ENCODE measurements around the gene BMI1.

The BMI1 gene

DNA sequence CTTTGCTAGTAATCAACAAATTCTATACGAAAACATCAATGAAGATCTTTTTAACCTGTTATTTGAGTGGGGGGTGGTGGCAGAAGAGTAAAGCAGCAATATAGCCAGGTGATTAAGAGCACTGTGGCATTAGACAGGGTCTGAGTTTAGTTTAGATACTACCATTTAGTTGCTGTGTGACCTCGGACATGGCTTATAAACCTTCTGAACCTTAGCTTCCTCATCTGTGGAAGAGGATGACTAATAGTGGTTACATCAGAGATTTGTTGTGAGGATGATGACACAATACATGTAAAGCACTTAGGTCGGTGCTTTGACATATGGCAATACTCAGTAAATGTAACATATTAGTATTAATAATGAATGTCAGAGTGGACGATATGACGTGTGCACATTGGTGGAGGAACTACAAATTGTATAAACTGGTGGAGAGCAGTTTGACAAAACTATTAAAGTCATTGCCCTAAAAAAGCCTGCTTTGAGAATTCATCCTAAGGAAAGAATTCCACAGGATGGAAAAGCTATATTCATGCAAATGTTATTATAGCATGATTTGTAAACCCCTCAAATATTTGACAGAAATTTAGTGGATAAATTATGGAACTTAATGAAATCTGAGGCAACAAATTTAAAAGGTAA lies 48.7 kb downstream of the BMI1 start (continued):
- TF ChIP-seq, protein P1, sequence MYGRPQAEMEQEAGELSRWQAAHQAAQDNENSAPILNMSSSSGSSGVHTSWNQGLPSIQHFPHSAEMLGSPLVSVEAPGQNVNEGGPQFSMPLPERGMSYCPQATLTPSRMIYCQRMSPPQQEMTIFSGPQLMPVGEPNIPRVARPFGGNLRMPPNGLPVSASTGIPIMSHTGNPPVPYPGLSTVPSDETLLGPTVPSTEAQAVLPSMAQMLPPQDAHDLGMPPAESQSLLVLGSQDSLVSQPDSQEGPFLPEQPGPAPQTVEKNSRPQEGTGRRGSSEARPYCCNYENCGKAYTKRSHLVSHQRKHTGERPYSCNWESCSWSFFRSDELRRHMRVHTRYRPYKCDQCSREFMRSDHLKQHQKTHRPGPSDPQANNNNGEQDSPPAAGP (tag by site-specific recombination; IDR thresholded peaks at IDR 0.05), result 0 out of 2 replicates have a peak, but pooled peaks have one; percentile 18
- TF ChIP-seq, protein P2, sequence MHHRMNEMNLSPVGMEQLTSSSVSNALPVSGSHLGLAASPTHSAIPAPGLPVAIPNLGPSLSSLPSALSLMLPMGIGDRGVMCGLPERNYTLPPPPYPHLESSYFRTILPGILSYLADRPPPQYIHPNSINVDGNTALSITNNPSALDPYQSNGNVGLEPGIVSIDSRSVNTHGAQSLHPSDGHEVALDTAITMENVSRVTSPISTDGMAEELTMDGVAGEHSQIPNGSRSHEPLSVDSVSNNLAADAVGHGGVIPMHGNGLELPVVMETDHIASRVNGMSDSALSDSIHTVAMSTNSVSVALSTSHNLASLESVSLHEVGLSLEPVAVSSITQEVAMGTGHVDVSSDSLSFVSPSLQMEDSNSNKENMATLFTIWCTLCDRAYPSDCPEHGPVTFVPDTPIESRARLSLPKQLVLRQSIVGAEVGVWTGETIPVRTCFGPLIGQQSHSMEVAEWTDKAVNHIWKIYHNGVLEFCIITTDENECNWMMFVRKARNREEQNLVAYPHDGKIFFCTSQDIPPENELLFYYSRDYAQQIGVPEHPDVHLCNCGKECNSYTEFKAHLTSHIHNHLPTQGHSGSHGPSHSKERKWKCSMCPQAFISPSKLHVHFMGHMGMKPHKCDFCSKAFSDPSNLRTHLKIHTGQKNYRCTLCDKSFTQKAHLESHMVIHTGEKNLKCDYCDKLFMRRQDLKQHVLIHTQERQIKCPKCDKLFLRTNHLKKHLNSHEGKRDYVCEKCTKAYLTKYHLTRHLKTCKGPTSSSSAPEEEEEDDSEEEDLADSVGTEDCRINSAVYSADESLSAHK (tag by site-specific recombination; IDR thresholded peaks at IDR 0.05), result no peak
- TF ChIP-seq WT1 (tag by site-specific recombination; IDR thresholded peaks at IDR 0.05) (no peak), RBAK (tag by site-specific recombination; IDR thresholded peaks at IDR 0.05) (peak; percentile 33; the same call in 1 of the 2 replicates), ZNF324 (tag by site-specific recombination; IDR thresholded peaks at IDR 0.05) (0 out of 2 replicates have a peak, but pooled peaks have one; percentile 57), ZNF549 (tag by site-specific recombination; IDR thresholded peaks at IDR 0.05) (no peak), GLIS2 (tag by site-specific recombination; IDR thresholded peaks at IDR 0.05) (no peak), ZNF311 (tag by site-specific recombination; IDR thresholded peaks at IDR 0.05; ENCODE audit: borderline replicate concordance) (no peak), ZSCAN30 (tag by site-specific recombination; IDR thresholded peaks at IDR 0.05) (no peak), ZNF530 (tag by site-specific recombination; IDR thresholded peaks at IDR 0.05; ENCODE audit: low read depth) (no peak), ZSCAN16 (tag by site-specific recombination; IDR thresholded peaks at IDR 0.05) (no peak), KLF8 (tag by site-specific recombination; IDR thresholded peaks at IDR 0.05) (peak; percentile 29; the same call in 1 of the 2 replicates), ZNF202 (tag by site-specific recombination; IDR thresholded peaks at IDR 0.05; ENCODE audit: borderline replicate concordance) (no peak), ZNF169 (tag by site-specific recombination; IDR thresholded peaks at IDR 0.05) (no peak), HOXA7 (CRISPR knock-in tag; IDR thresholded peaks at IDR 0.05; ENCODE audit: borderline replicate concordance) (no peak), ZBTB21 (tag by site-specific recombination; IDR thresholded peaks at IDR 0.05) (peak; percentile 93), ZNF223 (tag by site-specific recombination; IDR thresholded peaks at IDR 0.05) (no peak), ZNF624 (tag by site-specific recombination; IDR thresholded peaks at IDR 0.05) (no peak), GLIS1 (tag by site-specific recombination; IDR thresholded peaks at IDR 0.05) (no peak), ZNF791 (tag by site-specific recombination; IDR thresholded peaks at IDR 0.05) (no peak), KLF9 (tag by site-specific recombination; IDR thresholded peaks at IDR 0.05; ENCODE audit: low read depth) (no peak), SP7 (tag by site-specific recombination; IDR thresholded peaks at IDR 0.05) (peak; percentile 44; the same call in 1 of the 2 replicates), ZFP37 (tag by site-specific recombination; IDR thresholded peaks at IDR 0.05) (0 out of 2 replicates have a peak, but pooled peaks have one; percentile 36)
- TF ChIP-seq, protein P3, sequence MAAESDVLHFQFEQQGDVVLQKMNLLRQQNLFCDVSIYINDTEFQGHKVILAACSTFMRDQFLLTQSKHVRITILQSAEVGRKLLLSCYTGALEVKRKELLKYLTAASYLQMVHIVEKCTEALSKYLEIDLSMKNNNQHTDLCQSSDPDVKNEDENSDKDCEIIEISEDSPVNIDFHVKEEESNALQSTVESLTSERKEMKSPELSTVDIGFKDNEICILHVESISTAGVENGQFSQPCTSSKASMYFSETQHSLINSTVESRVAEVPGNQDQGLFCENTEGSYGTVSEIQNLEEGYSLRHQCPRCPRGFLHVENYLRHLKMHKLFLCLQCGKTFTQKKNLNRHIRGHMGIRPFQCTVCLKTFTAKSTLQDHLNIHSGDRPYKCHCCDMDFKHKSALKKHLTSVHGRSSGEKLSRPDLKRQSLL (tag by site-specific recombination; IDR thresholded peaks at IDR 0.05), result no peak
- TF ChIP-seq, protein P4, sequence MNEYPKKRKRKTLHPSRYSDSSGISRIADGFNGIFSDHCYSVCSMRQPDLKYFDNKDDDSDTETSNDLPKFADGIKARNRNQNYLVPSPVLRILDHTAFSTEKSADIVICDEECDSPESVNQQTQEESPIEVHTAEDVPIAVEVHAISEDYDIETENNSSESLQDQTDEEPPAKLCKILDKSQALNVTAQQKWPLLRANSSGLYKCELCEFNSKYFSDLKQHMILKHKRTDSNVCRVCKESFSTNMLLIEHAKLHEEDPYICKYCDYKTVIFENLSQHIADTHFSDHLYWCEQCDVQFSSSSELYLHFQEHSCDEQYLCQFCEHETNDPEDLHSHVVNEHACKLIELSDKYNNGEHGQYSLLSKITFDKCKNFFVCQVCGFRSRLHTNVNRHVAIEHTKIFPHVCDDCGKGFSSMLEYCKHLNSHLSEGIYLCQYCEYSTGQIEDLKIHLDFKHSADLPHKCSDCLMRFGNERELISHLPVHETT (tag by site-specific recombination; IDR thresholded peaks at IDR 0.05), result peak; percentile 43; the same call in 1 of the 2 replicates
- TF ChIP-seq, protein P5, sequence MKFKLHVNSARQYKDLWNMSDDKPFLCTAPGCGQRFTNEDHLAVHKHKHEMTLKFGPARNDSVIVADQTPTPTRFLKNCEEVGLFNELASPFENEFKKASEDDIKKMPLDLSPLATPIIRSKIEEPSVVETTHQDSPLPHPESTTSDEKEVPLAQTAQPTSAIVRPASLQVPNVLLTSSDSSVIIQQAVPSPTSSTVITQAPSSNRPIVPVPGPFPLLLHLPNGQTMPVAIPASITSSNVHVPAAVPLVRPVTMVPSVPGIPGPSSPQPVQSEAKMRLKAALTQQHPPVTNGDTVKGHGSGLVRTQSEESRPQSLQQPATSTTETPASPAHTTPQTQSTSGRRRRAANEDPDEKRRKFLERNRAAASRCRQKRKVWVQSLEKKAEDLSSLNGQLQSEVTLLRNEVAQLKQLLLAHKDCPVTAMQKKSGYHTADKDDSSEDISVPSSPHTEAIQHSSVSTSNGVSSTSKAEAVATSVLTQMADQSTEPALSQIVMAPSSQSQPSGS (tag by site-specific recombination; IDR thresholded peaks at IDR 0.05; ENCODE audit: low read depth), result peak; percentile 83
- TF ChIP-seq, protein P6, sequence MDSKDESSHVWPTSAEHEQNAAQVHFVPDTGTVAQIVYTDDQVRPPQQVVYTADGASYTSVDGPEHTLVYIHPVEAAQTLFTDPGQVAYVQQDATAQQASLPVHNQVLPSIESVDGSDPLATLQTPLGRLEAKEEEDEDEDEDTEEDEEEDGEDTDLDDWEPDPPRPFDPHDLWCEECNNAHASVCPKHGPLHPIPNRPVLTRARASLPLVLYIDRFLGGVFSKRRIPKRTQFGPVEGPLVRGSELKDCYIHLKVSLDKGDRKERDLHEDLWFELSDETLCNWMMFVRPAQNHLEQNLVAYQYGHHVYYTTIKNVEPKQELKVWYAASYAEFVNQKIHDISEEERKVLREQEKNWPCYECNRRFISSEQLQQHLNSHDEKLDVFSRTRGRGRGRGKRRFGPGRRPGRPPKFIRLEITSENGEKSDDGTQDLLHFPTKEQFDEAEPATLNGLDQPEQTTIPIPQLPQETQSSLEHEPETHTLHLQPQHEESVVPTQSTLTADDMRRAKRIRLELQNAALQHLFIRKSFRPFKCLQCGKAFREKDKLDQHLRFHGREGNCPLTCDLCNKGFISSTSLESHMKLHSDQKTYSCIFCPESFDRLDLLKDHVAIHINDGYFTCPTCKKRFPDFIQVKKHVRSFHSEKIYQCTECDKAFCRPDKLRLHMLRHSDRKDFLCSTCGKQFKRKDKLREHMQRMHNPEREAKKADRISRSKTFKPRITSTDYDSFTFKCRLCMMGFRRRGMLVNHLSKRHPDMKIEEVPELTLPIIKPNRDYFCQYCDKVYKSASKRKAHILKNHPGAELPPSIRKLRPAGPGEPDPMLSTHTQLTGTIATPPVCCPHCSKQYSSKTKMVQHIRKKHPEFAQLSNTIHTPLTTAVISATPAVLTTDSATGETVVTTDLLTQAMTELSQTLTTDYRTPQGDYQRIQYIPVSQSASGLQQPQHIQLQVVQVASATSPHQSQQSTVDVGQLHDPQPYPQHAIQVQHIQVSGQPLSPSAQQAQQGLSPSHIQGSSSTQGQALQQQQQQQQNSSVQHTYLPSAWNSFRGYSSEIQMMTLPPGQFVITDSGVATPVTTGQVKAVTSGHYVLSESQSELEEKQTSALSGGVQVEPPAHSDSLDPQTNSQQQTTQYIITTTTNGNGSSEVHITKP (tag by site-specific recombination; IDR thresholded peaks at IDR 0.05), result 0 out of 2 replicates have a peak, but pooled peaks have one; percentile 10
- TF ChIP-seq, protein P7, sequence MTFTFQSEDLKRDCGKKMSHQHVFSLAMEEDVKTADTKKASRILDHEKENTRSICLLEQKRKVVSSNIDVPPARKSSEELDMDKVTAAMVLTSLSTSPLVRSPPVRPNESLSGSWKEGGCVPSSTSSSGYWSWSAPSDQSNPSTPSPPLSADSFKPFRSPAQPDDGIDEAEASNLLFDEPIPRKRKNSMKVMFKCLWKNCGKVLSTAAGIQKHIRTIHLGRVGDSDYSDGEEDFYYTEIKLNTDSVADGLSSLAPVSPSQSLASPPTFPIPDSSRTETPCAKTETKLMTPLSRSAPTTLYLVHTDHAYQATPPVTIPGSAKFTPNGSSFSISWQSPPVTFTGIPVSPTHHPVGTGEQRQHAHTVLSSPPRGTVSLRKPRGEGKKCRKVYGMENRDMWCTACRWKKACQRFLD (tag by site-specific recombination; IDR thresholded peaks at IDR 0.05), result no peak
